SK-N-SH (cell line): ENCODE measurements around the gene CD209.

ENCODE experiments used
- POLR2AphosphoS5 ChIP-seq: IDR thresholded peaks from 2 replicates; pipeline ENCODE4 v1.6.1; 2012; ENCODE audit warnings: low read depth, low read length
- RAD21 ChIP-seq: IDR thresholded peaks from 2 replicates; pipeline ENCODE4 v1.6.1; 2012; ENCODE audit warnings: mild to moderate bottlenecking, low read length
- TAF1 ChIP-seq: IDR thresholded peaks from 2 replicates; pipeline ENCODE4 v1.6.1; 2012; ENCODE audit warnings: low read depth, mild to moderate bottlenecking, low read length, moderate library complexity, borderline replicate concordance
- TF ChIP-seq, protein P1 (sequence below): fragments of 200-600 bp; sonication (generic); IDR thresholded peaks from 2 replicates; pipeline ENCODE4 v1.6.1; 2017; ENCODE audit warnings: antibody characterized with exemption, mild to moderate bottlenecking, moderate library complexity

DNA sequence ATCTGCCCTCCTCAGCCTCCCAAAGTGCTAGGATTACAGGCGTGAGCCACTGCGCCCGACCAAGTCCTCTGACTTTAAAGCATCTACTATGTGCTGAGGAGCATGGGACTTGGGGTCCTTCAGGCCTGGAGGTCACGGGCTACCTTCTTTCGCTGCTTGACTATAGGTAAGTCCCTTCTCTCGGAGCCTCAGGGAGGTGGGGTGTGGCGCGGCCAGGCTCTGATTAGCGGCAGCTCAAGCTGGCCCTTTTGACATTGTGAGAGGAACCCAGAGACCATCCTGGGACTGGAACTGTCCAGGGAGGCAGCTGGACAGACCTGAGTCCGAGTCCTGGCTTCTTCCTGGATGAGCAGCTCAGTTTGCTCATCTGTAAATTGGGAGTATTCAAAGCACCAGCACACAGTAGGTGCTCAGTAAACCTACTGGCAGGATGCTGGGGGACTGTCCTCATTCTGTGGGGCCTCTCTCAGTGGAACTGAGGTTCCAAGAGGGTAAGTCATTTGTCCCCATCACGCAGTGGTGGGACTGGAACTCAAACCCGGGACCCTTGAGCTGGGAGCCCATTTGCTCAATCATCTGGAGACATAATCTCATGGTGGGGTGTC is 46.2 kb downstream of the CD209 start:
- TF ChIP-seq RAD21 (no peak), TAF1 (no peak), POLR2AphosphoS5 (no peak)
- TF ChIP-seq, protein P1, sequence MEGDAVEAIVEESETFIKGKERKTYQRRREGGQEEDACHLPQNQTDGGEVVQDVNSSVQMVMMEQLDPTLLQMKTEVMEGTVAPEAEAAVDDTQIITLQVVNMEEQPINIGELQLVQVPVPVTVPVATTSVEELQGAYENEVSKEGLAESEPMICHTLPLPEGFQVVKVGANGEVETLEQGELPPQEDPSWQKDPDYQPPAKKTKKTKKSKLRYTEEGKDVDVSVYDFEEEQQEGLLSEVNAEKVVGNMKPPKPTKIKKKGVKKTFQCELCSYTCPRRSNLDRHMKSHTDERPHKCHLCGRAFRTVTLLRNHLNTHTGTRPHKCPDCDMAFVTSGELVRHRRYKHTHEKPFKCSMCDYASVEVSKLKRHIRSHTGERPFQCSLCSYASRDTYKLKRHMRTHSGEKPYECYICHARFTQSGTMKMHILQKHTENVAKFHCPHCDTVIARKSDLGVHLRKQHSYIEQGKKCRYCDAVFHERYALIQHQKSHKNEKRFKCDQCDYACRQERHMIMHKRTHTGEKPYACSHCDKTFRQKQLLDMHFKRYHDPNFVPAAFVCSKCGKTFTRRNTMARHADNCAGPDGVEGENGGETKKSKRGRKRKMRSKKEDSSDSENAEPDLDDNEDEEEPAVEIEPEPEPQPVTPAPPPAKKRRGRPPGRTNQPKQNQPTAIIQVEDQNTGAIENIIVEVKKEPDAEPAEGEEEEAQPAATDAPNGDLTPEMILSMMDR = no peak
